B cell (primary cell): ENCODE measurements around the gene PHLPP1.

Experiments used
- EZH2 ChIP-seq: IDR thresholded peaks from 2 replicates; pipeline ENCODE4 v1.6.1; 2012; ENCODE audit warnings: borderline replicate concordance, low read depth, mild to moderate bottlenecking, moderate library complexity, low read length; ENCODE audit not compliant: insufficient read depth, poor library complexity, severe bottlenecking
- TF ChIP-seq, protein P1 (sequence below): fragments of 200-600 bp; IDR thresholded peaks from one replicate; pipeline ENCODE4 v1.8.0; 2022; ENCODE audit warnings: antibody characterized with exemption, mild to moderate bottlenecking

DNA sequence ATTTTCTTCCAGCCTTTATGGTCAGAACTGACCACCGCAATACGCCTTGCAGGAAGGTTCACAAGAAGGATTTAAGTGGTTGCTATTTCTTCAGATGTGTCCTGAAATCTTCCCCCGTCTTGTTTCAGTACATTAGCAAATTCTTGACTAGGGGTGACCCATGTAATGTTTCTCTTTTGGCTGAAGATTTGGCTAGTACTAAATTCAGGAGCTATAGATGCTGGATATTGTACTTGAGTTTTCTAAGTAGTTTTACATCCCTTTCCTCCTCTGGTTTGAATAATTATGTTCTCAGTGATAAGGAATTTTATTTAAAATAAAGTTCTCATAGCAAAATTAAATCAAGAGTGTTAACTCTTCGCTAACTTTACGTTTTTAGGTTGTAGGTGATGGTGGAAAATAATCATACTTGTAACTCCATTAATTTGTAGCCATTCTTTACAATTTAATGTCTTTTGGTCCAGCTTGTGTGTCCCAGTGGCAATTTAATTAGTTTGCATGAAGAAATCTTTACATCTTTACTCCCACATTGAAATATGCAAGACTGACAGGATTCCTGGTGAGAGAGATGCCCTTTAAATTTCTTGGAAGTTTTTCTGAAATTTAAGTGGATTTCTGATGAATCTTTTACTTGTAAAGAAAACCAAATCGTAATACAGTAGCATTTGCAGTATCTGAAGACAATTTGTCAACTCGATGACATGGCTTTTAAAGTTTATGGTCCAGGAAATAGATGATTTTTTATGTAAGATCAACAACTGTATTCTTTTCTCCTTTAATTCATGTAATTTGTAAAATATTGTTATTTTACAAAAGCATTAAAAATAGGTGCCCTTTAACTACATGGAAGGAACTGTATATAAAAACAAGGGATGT lies 2.8 kb downstream of the PHLPP1 start:
- TF ChIP-seq, protein P1, sequence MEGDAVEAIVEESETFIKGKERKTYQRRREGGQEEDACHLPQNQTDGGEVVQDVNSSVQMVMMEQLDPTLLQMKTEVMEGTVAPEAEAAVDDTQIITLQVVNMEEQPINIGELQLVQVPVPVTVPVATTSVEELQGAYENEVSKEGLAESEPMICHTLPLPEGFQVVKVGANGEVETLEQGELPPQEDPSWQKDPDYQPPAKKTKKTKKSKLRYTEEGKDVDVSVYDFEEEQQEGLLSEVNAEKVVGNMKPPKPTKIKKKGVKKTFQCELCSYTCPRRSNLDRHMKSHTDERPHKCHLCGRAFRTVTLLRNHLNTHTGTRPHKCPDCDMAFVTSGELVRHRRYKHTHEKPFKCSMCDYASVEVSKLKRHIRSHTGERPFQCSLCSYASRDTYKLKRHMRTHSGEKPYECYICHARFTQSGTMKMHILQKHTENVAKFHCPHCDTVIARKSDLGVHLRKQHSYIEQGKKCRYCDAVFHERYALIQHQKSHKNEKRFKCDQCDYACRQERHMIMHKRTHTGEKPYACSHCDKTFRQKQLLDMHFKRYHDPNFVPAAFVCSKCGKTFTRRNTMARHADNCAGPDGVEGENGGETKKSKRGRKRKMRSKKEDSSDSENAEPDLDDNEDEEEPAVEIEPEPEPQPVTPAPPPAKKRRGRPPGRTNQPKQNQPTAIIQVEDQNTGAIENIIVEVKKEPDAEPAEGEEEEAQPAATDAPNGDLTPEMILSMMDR: no peak
- TF ChIP-seq EZH2: no peak
